HepG2 (cell line): ENCODE results near the gene SF1. TPM values are rescaled to one million over a fixed set of nuclear protein-coding genes. Genes with fewer than 3 reads are reported as not detected.
A peak's percentile ranks its signal among the peaks of the same experiment; 100 is the strongest.

Source experiments
- ATAC-seq: fragments of 200-7000 bp; cut with Tn5 transposase; 3 replicates; pipeline ENCODE4 v1.9.1; 2020; ENCODE audit warnings: mild to moderate bottlenecking, moderate library complexity
- BruUV-seq: library from RNA; stranded (reverse); fragments of 400-500 nt; replicated peaks from 2 replicates; lab custom pipeline; 2021; lab: Mats Ljungman, UMichigan
- CTCF ChIA-PET: fragments of 300-600 bp; formaldehyde crosslinking; extraction: SDS; loops from one replicate; lab custom pipeline; 2021; ENCODE audit warnings: low total read pairs, inconsistent platforms, low intra/inter-chr PET ratio; lab: Yijun Ruan, JAX
- POLR2A ChIA-PET: fragments of 350-600 bp; sonication (Branson Sonifier 250); formaldehyde crosslinking; loops from one replicate; lab custom pipeline; 2020; ENCODE audit warnings: antibody characterized with exemption, inconsistent platforms; lab: Yijun Ruan, JAX
- DNase-seq: peaks from one replicate; pipeline ENCODE4 v3.0.0-alpha.2; 2015; ENCODE audit warnings: low spot score
- FAIRE-seq: peaks from 3 replicates; lab custom pipeline; 2011; peaks lifted over from hg19 to GRCh38; lab: Jason Lieb, UNC
- H2AFZ ChIP-seq: one replicate; pipeline ENCODE4 v1.6.1; 2011; ENCODE audit warnings: low read length, inconsistent platforms
- H3K27ac ChIP-seq: fragments of 300-600 bp; 3 replicates; pipeline ENCODE4 v1.8.0; 2011; ENCODE audit warnings: mixed run types, mild to moderate bottlenecking, mixed read lengths, low read length, inconsistent platforms; ENCODE audit not compliant: insufficient read depth; ENCODE audit errors: extremely low read length
- H3K27me3 ChIP-seq, 2 experiments: fragments of 200-600 bp in 1 of 2; 2 replicates in 1 of 2; 3 replicates in 1 of 2; pipeline versions ENCODE4 v1.6.0 to v1.8.0; 2011; ENCODE audit warnings: low read length in 2 of 2, mild to moderate bottlenecking in 2 of 2, moderate library complexity in 2 of 2, inconsistent platforms in 1 of 2; ENCODE audit not compliant: insufficient read depth in 2 of 2, control insufficient read depth in 1 of 2
- H3K36me3 ChIP-seq, 2 experiments: fragments of 200-600 bp in 1 of 2; replicated peaks in 1 of 2; 2 replicates in 1 of 2; 3 replicates in 1 of 2; pipeline versions ENCODE4 v1.5.1 to v1.8.0; 2011; ENCODE audit warnings: low read length in 2 of 2, inconsistent platforms in 1 of 2; ENCODE audit not compliant: insufficient read depth in 2 of 2, control insufficient read depth in 1 of 2
- H3K4me1 ChIP-seq: 2 replicates; pipeline ENCODE4 v1.5.1; 2012; ENCODE audit warnings: low read length, inconsistent platforms; ENCODE audit not compliant: insufficient read depth
- H3K4me2 ChIP-seq: 2 replicates; pipeline ENCODE4 v1.6.0; 2011; ENCODE audit warnings: low read depth, low read length, inconsistent platforms
- H3K4me3 ChIP-seq, 3 experiments: fragments of 200-600 bp in 1 of 3; sonication (generic), shearing (Covaris generic) in 1 of 3; replicated peaks in 1 of 3; 2 replicates each; pipeline ENCODE4 v1.5.1; 2011 to 2016; ENCODE audit warnings: low read length in 3 of 3, inconsistent platforms in 2 of 3, low read depth in 2 of 3, mild to moderate bottlenecking in 2 of 3, control low read depth in 1 of 3, mixed read lengths in 1 of 3; ENCODE audit not compliant: insufficient read depth in 1 of 3
- H3K79me2 ChIP-seq: one replicate; pipeline ENCODE4 v1.6.1; 2011; ENCODE audit warnings: low read length, inconsistent platforms; ENCODE audit not compliant: insufficient read depth
- H3K9ac ChIP-seq: 2 replicates; pipeline ENCODE4 v1.6.0; 2011; ENCODE audit warnings: mild to moderate bottlenecking, low read depth, low read length, inconsistent platforms; ENCODE audit not compliant: insufficient read depth
- H3K9me3 ChIP-seq: 2 replicates; pipeline ENCODE4 v1.5.1; 2012; ENCODE audit warnings: mild to moderate bottlenecking, low read length
- H4K20me1 ChIP-seq: 2 replicates; pipeline ENCODE4 v1.6.0; 2011; ENCODE audit warnings: inconsistent platforms, mild to moderate bottlenecking, low read length, moderate library complexity; ENCODE audit not compliant: insufficient read depth
- ADNP ChIP-seq: sonication (generic); formaldehyde crosslinking; IDR thresholded peaks from 2 replicates; pipeline ENCODE4 v1.4.0; 2020; ENCODE audit warnings: missing genetic modification reagents
- BRCA1 ChIP-seq: sonication (generic); formaldehyde crosslinking; IDR thresholded peaks from 2 replicates; pipeline ENCODE4 v1.4.0; 2020; ENCODE audit warnings: missing genetic modification reagents
- JDP2 ChIP-seq: sonication (generic); formaldehyde crosslinking; IDR thresholded peaks from 2 replicates; pipeline ENCODE4 v1.8.1; 2022; ENCODE audit warnings: missing genetic modification reagents, borderline replicate concordance
- KDM1A ChIP-seq: IDR thresholded peaks from 2 replicates; pipeline ENCODE4 v1.6.1; 2016; ENCODE audit warnings: missing compliant biosample characterization
- KLF15 ChIP-seq: sonication (generic); formaldehyde crosslinking; IDR thresholded peaks from 2 replicates; pipeline ENCODE4 v1.8.1; 2023; ENCODE audit warnings: borderline replicate concordance, mild to moderate bottlenecking, inconsistent platforms, missing genetic modification reagents, mixed read lengths
- KMT2B ChIP-seq: IDR thresholded peaks from 2 replicates; pipeline ENCODE4 v1.6.1; 2016; ENCODE audit warnings: missing genetic modification reagents, missing compliant biosample characterization
- PHF21A ChIP-seq: sonication (generic); formaldehyde crosslinking; IDR thresholded peaks from 2 replicates; pipeline ENCODE4 v1.5.0; 2020; ENCODE audit warnings: mild to moderate bottlenecking, missing genetic modification reagents
- SAP130 ChIP-seq: IDR thresholded peaks from 2 replicates; pipeline ENCODE4 v1.6.1; 2016; ENCODE audit warnings: low read depth
- SMARCC2 ChIP-seq: fragments of 450-650 bp; IDR thresholded peaks from 2 replicates; pipeline ENCODE4 v1.6.1; 2017; ENCODE audit warnings: antibody characterized with exemption, mild to moderate bottlenecking
- SP2 ChIP-seq: sonication (generic); formaldehyde crosslinking; IDR thresholded peaks from 2 replicates; pipeline ENCODE4 v1.5.1; 2020; ENCODE audit warnings: mild to moderate bottlenecking, missing genetic modification reagents
- ZNF101 ChIP-seq: sonication (generic); formaldehyde crosslinking; IDR thresholded peaks from 2 replicates; pipeline ENCODE4 v1.4.0; 2020; ENCODE audit warnings: mild to moderate bottlenecking, low read depth, missing genetic modification reagents, borderline replicate concordance
- ZNF296 ChIP-seq: sonication (generic); formaldehyde crosslinking; conservative IDR thresholded peaks from 2 replicates; pipeline ENCODE4 v1.5.0; 2020; ENCODE audit warnings: mild to moderate bottlenecking, missing genetic modification reagents
- ZNF605 ChIP-seq: sonication (generic); formaldehyde crosslinking; IDR thresholded peaks from 2 replicates; pipeline ENCODE4 v1.8.0; 2022; ENCODE audit warnings: mild to moderate bottlenecking, missing genetic modification reagents
- ZNF646 ChIP-seq: sonication (generic); formaldehyde crosslinking; IDR thresholded peaks from 2 replicates; pipeline ENCODE4 v1.9.0; 2021; ENCODE audit warnings: mild to moderate bottlenecking, missing genetic modification reagents
- ZNF780A ChIP-seq: sonication (generic); formaldehyde crosslinking; IDR thresholded peaks from 2 replicates; pipeline ENCODE4 v1.8.0; 2022; ENCODE audit warnings: mild to moderate bottlenecking, missing genetic modification reagents, moderate library complexity
- ZNF792 ChIP-seq: IDR thresholded peaks from 2 replicates; pipeline ENCODE4 v1.6.1; 2016
- WGBS: methylation state at CpG from one replicate; pipeline ENCODE4 v1.1.6; 2017; ENCODE audit warnings: low lambda C conversion rate; 5-methylcytosine and 5-hydroxymethylcytosine counted together
- in situ Hi-C: cut with HindIII; loops from 2 replicates; pipeline ENCODE4 v1.10.0; 2017; ENCODE audit warnings: low pct_unique_long_range_greater_than_20kb; ENCODE audit not compliant: extremely low pct_ligation_motif_present
- intact Hi-C: fragments of 100-400 bp; cut with micrococcal nuclease; formaldehyde crosslinking; loops from one replicate; pipeline ENCODE4 v1.10.0; 2022; ENCODE audit not compliant: unreplicated experiment
- polyA plus RNA-seq, 8 experiments: library from polyadenylated mRNA; depleted of rRNA in 3 of 8; stranded (reverse) in 7 of 8; unstranded in 1 of 8; fragments of >200 nt; fragmentation: Illumina TruSeq in 4 of 8; extraction: Trizol in 4 of 8; gene quantifications; 2 replicates each; pipeline versions ENCODE4 v1.2.1 to v1.2.3, GENCODE V29; 2011 to 2016; ENCODE audit warnings: low read depth in 4 of 8, missing spikeins in 1 of 8, mixed read lengths in 1 of 8; ENCODE audit not compliant: insufficient read depth in 1 of 8
- total RNA-seq, 5 experiments: library from RNA; depleted of rRNA; stranded (reverse); fragments of >200 nt; fragmentation: Illumina TruSeq; extraction: Trizol; gene quantifications; 2 replicates each; pipeline ENCODE4 v1.2.3, GENCODE V29; 2016; ENCODE audit warnings: low read depth in 1 of 5
- TF ChIP-seq, protein P1 (sequence below): sonication (generic); formaldehyde crosslinking; IDR thresholded peaks from 2 replicates; pipeline ENCODE4 v1.4.0; 2020; ENCODE audit warnings: missing genetic modification reagents

Gene SF1
- total and polyA plus RNA-seq, 2 of the 13 experiments (the other 11 are each of a cell fraction or from before 2014, with no cell fraction given), result 55.5 to 70.4 TPM

GRCh38 chr11:64724863-64725532 lies 53.3 kb downstream of the SF1 start:
- peaks cover 34% of the 10 kb centered on the region for H3K4me1 ChIP-seq
- in situ Hi-C loops (no loop called here), intact Hi-C loops (no loop called here)
- ChIA-PET CTCF (interaction anchor here (1.4 kb wide), 1 partner anchor 37 kb away, joined by 4 read pairs; no protein-coding TSS in a partner anchor), POLR2A (no interaction called here)
- H4K20me1 ChIP-seq, result no peaks in the 10 kb centered on the region
- no peaks in the 10 kb centered on the region for H3K79me2 ChIP-seq
- 0 out of 6 replicates have a peak overlapping the region, but pooled peaks of 1 of the 3 experiments have one; percentile 19 for H3K4me3 ChIP-seq
- peak; percentile 9 for ATAC-seq
- peak; percentile 56 for DNase-seq
- H3K27me3 ChIP-seq, result peaks cover 1 to 23% of the 10 kb centered on the region in 2 experiments
- no peaks in the 10 kb centered on the region for H3K9me3 ChIP-seq
- no peak overlapping the region for H3K9ac ChIP-seq
- 20% methylated on average over 3 of the region's 7 CpGs for WGBS
- H2AFZ ChIP-seq, result no peak overlapping the region
- H3K4me2 ChIP-seq, result peak overlapping the region; percentile 36
- FAIRE-seq, result peak; percentile 49
- no TSS peak for BruUV-seq
- no peaks in the 10 kb centered on the region for H3K36me3 ChIP-seq
- H3K27ac ChIP-seq, result no peak overlapping the region
- no peak for TF ChIP-seq ZNF780A (CRISPR knock-in tag)
- TF ChIP-seq PHF21A (CRISPR knock-in tag), result 0 out of 2 replicates have a peak, but pooled peaks have one; percentile 21
- no peak for TF ChIP-seq ADNP
- TF ChIP-seq KLF15 (CRISPR knock-in tag), result no peak
- TF ChIP-seq ZNF101 (CRISPR knock-in tag), result no peak
- no peak for TF ChIP-seq SMARCC2
- no peak for TF ChIP-seq ZNF792 (CRISPR knock-in tag)
- peak; percentile 68; the same call in 1 of the 2 replicates for TF ChIP-seq ZNF646 (CRISPR knock-in tag)
- TF ChIP-seq BRCA1 (CRISPR knock-in tag), result no peak
- TF ChIP-seq, protein P1, sequence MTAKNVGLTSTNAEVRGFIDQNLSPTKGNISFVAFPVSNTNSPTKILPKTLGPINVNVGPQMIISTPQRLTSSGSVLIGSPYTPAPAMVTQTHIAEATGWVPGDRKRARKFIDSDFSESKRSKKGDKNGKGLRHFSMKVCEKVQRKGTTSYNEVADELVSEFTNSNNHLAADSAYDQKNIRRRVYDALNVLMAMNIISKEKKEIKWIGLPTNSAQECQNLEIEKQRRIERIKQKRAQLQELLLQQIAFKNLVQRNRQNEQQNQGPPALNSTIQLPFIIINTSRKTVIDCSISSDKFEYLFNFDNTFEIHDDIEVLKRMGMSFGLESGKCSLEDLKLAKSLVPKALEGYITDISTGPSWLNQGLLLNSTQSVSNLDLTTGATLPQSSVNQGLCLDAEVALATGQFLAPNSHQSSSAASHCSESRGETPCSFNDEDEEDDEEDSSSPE (CRISPR knock-in tag), result no peak
- TF ChIP-seq ZNF296 (CRISPR knock-in tag), result no peak
- no peak for TF ChIP-seq SAP130 (CRISPR knock-in tag)
- no peak for TF ChIP-seq KDM1A
- no peak for TF ChIP-seq JDP2 (CRISPR knock-in tag)
- no peak for TF ChIP-seq KMT2B (CRISPR knock-in tag)
- TF ChIP-seq SP2 (CRISPR knock-in tag), result no peak
- TF ChIP-seq ZNF605 (CRISPR knock-in tag), result no peak
